Stimulated activated CD8-positive, alpha-beta memory T cell treated with anti-CD3 and anti-CD28 coated beads, Interleukin-12 subunit alpha, Interleukin-12 subunit beta, amount 100 ng/mL, for 24 hours (primary cell): ENCODE data around the gene EWSR1.

Experiments
- DNase-seq: peaks from one replicate; pipeline ENCODE4 v3.0.0-alpha.2; 2020; ENCODE audit errors: extremely low read depth

Gene EWSR1

GRCh38 chr22:29269230-29269604 is 1.1 kb downstream of the EWSR1 start:
- DNase-seq: no peak

- no peak for DNase-seq
Observed at GRCh38 chr22:29269731-29270474, 1.8 kb downstream of the EWSR1 start.

GRCh38 chr22:29270475-29271271 is 2.6 kb downstream of the EWSR1 start:
- no peak for DNase-seq

GRCh38 chr22:29272624-29273023 is 4.6 kb downstream of the EWSR1 start:
- DNase-seq: no peak

GRCh38 chr22:29275167-29275566 is 7.1 kb downstream of the EWSR1 start:
- no peak for DNase-seq

GRCh38 chr22:29275819-29276565 is 7.9 kb downstream of the EWSR1 start:
- DNase-seq: no peak

- DNase-seq: no peak
Observed at GRCh38 chr22:29277927-29278326, 9.9 kb downstream of the EWSR1 start.

GRCh38 chr22:29284196-29284595 is 16.1 kb downstream of the EWSR1 start:
- no peak for DNase-seq

GRCh38 chr22:29288837-29289236 is 20.8 kb downstream of the EWSR1 start:
- DNase-seq: no peak

GRCh38 chr22:29290061-29290460 is 22.0 kb downstream of the EWSR1 start:
- no peak for DNase-seq

GRCh38 chr22:29291215-29291614 is 23.1 kb downstream of the EWSR1 start:
- DNase-seq: no peak

- DNase-seq: no peak
Observed at GRCh38 chr22:29292379-29292778, 24.3 kb downstream of the EWSR1 start.

- no peak for DNase-seq
Observed at GRCh38 chr22:29298641-29299040, 30.6 kb downstream of the EWSR1 start.

- DNase-seq: no peak
Observed at GRCh38 chr22:29299136-29299900, 31.2 kb downstream of the EWSR1 start.

- DNase-seq: no peak
Observed at GRCh38 chr22:29300467-29300806, 32.4 kb downstream of the EWSR1 start.

GRCh38 chr22:29300807-29301601 is 32.9 kb downstream of the EWSR1 start:
- DNase-seq: no peak

- DNase-seq: no peak
Observed at GRCh38 chr22:29301716-29302401, 33.8 kb downstream of the EWSR1 start.

- no peak for DNase-seq
Observed at GRCh38 chr22:29302402-29302680, 34.3 kb downstream of the EWSR1 start.

- no peak for DNase-seq
Observed at GRCh38 chr22:29302681-29303465, 34.8 kb downstream of the EWSR1 start.

- no peak for DNase-seq
Observed at GRCh38 chr22:29305836-29306174, 37.7 kb downstream of the EWSR1 start.
